KMS-11 (cell line): Measurements from ENCODE around the gene FCN1.

Source experiments
- H2AFZ ChIP-seq: fragments of 200-600 bp; sonication (generic); 2 replicates; pipeline ENCODE4 v1.6.1; 2016; ENCODE audit warnings: antibody characterized with exemption, mixed run types, low read depth
- H3K27ac ChIP-seq: fragments of 200-600 bp; sonication (generic); 2 replicates; pipeline ENCODE4 v1.6.1; 2016; ENCODE audit warnings: mild to moderate bottlenecking, mixed run types
- H3K27me3 ChIP-seq: fragments of 200-600 bp; sonication (generic); 2 replicates; pipeline ENCODE4 v1.6.1; 2017; ENCODE audit warnings: mild to moderate bottlenecking, low read depth, mixed run types, moderate library complexity; ENCODE audit not compliant: insufficient read depth
- H3K36me3 ChIP-seq: fragments of 200-600 bp; sonication (generic); 2 replicates; pipeline ENCODE4 v1.6.1; 2017; ENCODE audit warnings: mild to moderate bottlenecking, mixed run types; ENCODE audit not compliant: insufficient read depth
- H3K4me1 ChIP-seq: fragments of 200-600 bp; sonication (generic); 2 replicates; pipeline ENCODE4 v1.6.1; 2016; ENCODE audit warnings: mild to moderate bottlenecking, low read depth, mixed run types; ENCODE audit not compliant: poor library complexity, severe bottlenecking
- H3K4me2 ChIP-seq: fragments of 200-600 bp; sonication (generic); 2 replicates; pipeline ENCODE4 v1.7.0; 2016; ENCODE audit warnings: mild to moderate bottlenecking, mixed run types
- H3K4me3 ChIP-seq: fragments of 200-600 bp; sonication (generic); IDR thresholded peaks from 2 replicates; pipeline ENCODE4 v1.6.1; 2017; ENCODE audit warnings: low read depth, low read length, mixed read lengths; ENCODE audit not compliant: insufficient read depth
- H3K79me2 ChIP-seq: fragments of 200-600 bp; sonication (generic); 2 replicates; pipeline ENCODE4 v1.6.1; 2016; ENCODE audit warnings: low read depth, mixed run types; ENCODE audit not compliant: insufficient read depth
- H3K9ac ChIP-seq: fragments of 200-600 bp; sonication (generic); 2 replicates; pipeline ENCODE4 v1.6.1; 2016; ENCODE audit warnings: mild to moderate bottlenecking, mixed run types
- H4K20me1 ChIP-seq: fragments of 200-600 bp; sonication (generic); 2 replicates; pipeline ENCODE4 v1.6.1; 2016; ENCODE audit warnings: mild to moderate bottlenecking, mixed run types; ENCODE audit not compliant: insufficient read depth
- TF ChIP-seq, protein P1 (sequence below): fragments of 200-600 bp; sonication (generic); conservative IDR thresholded peaks from 2 replicates; pipeline ENCODE4 v1.6.1; 2017; ENCODE audit warnings: low read depth, mild to moderate bottlenecking, antibody characterized with exemption, low read length, moderate library complexity, mixed read lengths

FCN1 gene

DNA sequence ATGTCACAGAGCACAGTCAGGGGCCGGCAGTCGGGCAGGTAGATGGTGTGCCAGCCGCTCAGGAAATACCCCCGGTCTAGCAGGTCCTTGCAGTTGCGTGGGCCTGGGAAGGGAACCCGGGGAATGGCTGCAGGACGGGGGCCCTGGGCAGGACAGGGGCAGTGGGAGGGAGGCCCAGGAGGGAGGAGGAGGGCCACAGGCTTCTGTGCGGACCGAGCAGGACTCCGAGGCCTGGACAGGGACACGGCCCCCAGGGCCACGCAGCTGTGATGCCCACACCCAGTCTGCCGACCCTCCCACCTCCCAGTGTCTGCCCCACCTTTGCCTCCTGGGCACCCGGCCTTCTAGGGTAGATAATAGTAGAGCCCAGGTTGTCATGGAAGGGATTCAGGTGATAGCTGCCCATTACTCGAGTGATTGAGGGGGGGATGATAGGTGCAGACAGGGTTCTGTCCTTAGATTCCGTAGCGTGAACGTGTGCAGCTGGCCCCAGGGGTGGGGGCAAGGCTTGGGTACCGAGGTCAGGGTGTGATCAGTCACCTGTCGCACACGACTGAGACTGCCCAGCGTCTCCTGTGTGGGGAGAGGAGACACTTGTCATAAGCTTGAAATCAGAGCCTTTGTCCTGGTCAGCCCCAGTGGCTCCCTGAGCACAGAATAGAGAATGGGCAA lies 4.5 kb downstream of the FCN1 start:
- H3K27ac ChIP-seq: no peak overlapping the region
- H3K4me2 ChIP-seq: no peak overlapping the region
- no peaks in the 10 kb centered on the region for H3K36me3 ChIP-seq
- H2AFZ ChIP-seq: no peak overlapping the region
- H4K20me1 ChIP-seq: no peaks in the 10 kb centered on the region
- no peak overlapping the region for H3K4me3 ChIP-seq
- no peaks in the 10 kb centered on the region for H3K4me1 ChIP-seq
- peaks cover 6% of the 10 kb centered on the region; the same call in 1 of the 2 replicates for H3K27me3 ChIP-seq
- no peak overlapping the region for H3K9ac ChIP-seq
- no peaks in the 10 kb centered on the region for H3K79me2 ChIP-seq
- TF ChIP-seq, protein P1, sequence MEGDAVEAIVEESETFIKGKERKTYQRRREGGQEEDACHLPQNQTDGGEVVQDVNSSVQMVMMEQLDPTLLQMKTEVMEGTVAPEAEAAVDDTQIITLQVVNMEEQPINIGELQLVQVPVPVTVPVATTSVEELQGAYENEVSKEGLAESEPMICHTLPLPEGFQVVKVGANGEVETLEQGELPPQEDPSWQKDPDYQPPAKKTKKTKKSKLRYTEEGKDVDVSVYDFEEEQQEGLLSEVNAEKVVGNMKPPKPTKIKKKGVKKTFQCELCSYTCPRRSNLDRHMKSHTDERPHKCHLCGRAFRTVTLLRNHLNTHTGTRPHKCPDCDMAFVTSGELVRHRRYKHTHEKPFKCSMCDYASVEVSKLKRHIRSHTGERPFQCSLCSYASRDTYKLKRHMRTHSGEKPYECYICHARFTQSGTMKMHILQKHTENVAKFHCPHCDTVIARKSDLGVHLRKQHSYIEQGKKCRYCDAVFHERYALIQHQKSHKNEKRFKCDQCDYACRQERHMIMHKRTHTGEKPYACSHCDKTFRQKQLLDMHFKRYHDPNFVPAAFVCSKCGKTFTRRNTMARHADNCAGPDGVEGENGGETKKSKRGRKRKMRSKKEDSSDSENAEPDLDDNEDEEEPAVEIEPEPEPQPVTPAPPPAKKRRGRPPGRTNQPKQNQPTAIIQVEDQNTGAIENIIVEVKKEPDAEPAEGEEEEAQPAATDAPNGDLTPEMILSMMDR: no peak

DNA sequence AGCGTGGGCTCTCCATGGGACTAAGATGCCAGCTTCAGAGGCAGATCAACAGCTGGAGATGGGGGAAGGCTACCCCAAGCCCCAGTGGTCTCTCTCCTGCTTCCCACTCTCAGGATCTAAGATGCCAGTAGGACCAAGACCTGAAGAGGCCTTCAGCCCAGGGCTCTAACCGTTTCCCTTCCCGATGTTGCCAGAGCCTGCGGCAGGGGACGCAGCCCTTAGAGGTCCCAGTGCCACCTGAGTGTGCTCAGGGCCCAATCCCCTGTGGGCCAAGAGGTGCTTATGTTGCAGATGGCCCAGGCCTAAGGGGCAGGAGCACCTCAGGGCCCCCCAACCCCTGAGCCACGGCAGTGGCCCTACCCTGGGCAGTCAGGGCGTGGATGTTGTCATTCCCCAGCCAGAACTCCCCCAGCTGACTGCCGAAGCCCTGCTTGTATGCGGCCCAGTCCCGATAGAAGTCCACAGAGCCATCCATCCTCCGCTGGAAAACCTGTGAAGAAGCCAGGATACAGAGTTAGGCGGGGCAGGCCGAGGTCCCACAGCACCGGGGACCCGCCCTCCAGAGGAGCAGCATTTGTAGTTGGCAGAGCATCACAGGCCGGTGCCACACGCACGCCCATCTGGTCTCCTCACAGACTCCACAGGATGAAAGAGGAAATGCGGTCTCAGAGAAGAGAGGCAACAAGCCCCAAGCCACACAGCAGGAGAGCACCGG lies 5.4 kb downstream of the FCN1 start:
- Histone ChIP-seq H3K9ac (no peak overlapping the region), H3K4me2 (no peak overlapping the region), H3K36me3 (no peaks in the 10 kb centered on the region), H3K4me3 (no peak overlapping the region), H2AFZ (no peak overlapping the region), H4K20me1 (no peaks in the 10 kb centered on the region), H3K27me3 (peaks cover 8% of the 10 kb centered on the region; the same call in 1 of the 2 replicates), H3K4me1 (no peaks in the 10 kb centered on the region), H3K79me2 (no peaks in the 10 kb centered on the region), H3K27ac (no peak overlapping the region)
- TF ChIP-seq, protein P1: no peak

DNA sequence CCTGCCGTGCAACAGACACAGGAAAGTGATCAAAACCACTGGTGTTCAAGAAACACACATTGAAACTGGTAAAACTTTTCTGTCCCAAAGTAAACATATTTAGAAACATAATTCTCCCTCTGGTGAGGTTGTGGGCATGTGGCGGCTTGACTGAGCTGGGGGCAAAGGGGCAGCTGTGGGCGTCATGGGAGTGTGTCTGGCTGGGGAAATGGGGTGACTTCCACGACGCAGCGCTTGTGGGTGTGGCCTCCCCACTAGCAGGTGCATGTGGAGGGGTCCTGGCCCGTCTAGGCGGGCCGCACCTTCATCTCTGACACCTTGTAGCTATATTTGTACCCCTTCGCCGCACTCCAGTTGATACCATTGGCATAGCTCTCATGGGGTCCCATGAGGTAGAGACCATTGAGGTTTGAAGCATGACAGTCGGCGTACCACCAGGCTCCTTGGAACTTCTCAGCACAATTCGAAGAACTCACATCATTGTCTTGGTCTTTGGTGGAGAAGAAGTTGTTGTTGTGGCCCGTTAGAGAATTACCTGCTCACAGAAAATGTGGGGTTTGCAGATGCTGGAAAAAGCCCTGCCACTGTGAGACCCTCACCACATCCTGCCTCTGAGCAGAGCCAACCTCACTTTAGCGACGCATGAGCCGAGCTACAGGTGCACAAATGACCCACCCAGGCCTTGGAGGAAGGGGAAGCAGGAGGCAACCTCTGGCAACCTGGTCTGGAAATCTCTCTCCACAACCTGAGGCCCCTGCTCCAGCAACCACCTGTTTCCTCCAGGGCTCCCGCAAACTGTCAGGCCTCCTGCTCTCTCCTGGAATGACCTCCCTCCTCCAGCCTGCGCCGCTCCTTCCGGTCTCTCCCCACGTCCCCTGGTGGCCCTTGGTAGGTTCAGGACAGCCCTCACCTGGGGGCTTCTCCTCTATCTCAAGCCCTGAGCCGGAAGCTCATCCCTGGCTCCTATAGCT lies 7.9 kb downstream of the FCN1 start:
- Histone ChIP-seq H3K4me2 (no peak overlapping the region), H3K27me3 (peaks cover 30% of the 10 kb centered on the region)

More for the DNA sequence above, 7.9 kb downstream of the FCN1 start:
- TF ChIP-seq, protein P1: no peak
- H2AFZ ChIP-seq: no peak overlapping the region
- no peaks in the 10 kb centered on the region for H3K4me1 ChIP-seq
- H3K79me2 ChIP-seq: no peaks in the 10 kb centered on the region
- H4K20me1 ChIP-seq: no peaks in the 10 kb centered on the region
- no peak overlapping the region for H3K9ac ChIP-seq
- no peak overlapping the region for H3K27ac ChIP-seq
- no peaks in the 10 kb centered on the region for H3K36me3 ChIP-seq
- no peak overlapping the region for H3K4me3 ChIP-seq
